Measurements from ENCODE around the gene USP38. TPM values are rescaled to one million over a fixed set of nuclear protein-coding genes. Genes with fewer than 3 reads are reported as not detected.
"Not testable (repeated sequence)": the region's sequence is repeated elsewhere in the genome, so short reads cannot be mapped to it uniquely, and the experiment has no call there.

USP38 gene
- total and polyA plus RNA-seq, 2 of the 4 experiments (the other 2 are of a cell fraction): 5.5 to 17.0 TPM

GRCh38 chr4:143267690-143268089, 83.0 kb downstream of the USP38 start:
- H2BK15ac ChIP-seq (ENCODE audit: low read depth, low read length); H4K20me1 ChIP-seq (ENCODE audit: insufficient read depth, low read length); H4K8ac ChIP-seq (ENCODE audit: low read depth in 2 of 2, low read length in 2 of 2); H3K18ac ChIP-seq (ENCODE audit: low read depth, low read length); H2BK5ac ChIP-seq (ENCODE audit: low read depth, low read length, poor library complexity, severe bottlenecking); H3K4me2 ChIP-seq (ENCODE audit: low read depth, low read length); H3K9me1 ChIP-seq (ENCODE audit: insufficient read depth, low read length); H3K4ac ChIP-seq (ENCODE audit: low read depth, low read length); H2AK5ac ChIP-seq (ENCODE audit: low read depth, low read length); H2AK9ac ChIP-seq (replicated peaks; ENCODE audit: low read depth, low read length, poor library complexity); H3K27me3 ChIP-seq (ENCODE audit: control insufficient read depth, insufficient read depth, low read length); H3K14ac ChIP-seq (replicated peaks; ENCODE audit: low read depth, low read length); DNase-seq; in situ Hi-C loops (cut with MboI; ENCODE audit: low sequenced_read_pairs); H4K91ac ChIP-seq (ENCODE audit: insufficient read depth, low read depth, low read length); H3K36me3 ChIP-seq (ENCODE audit: control insufficient read depth, insufficient read depth, low read length); H3K56ac ChIP-seq (ENCODE audit: extremely low read depth, insufficient read depth, low read length); H3K9me3 ChIP-seq (ENCODE audit: control insufficient read depth, insufficient read depth, low read length); H3K79me1 ChIP-seq (ENCODE audit: low read depth in 1 of 2, low read length in 2 of 2); H3K23ac ChIP-seq (ENCODE audit: low read depth, low read length); H2BK120ac ChIP-seq (ENCODE audit: low read depth, low read length); ATAC-seq (ENCODE audit: low read depth); intact Hi-C loops (cut with micrococcal nuclease); H2BK20ac ChIP-seq (ENCODE audit: low read depth, low read length); CTCF ChIA-PET; BruUV-seq (replicated peaks); H3K27ac ChIP-seq (ENCODE audit: insufficient read depth, low read length); H2AFZ ChIP-seq (replicated peaks; ENCODE audit: low read length, poor library complexity); H3K9ac ChIP-seq (ENCODE audit: low read depth, low read length); POLR2A ChIA-PET (ENCODE audit: unreplicated experiment); H4K5ac ChIP-seq (ENCODE audit: low read depth, low read length); H3K4me1 ChIP-seq (ENCODE audit: control insufficient read depth, insufficient read depth, low read length); dilution Hi-C loops (cut with HindIII; ENCODE audit: low sequenced_read_pairs, unreplicated experiment); H3K4me3 ChIP-seq (ENCODE audit: insufficient read depth, low read depth, low read length): not testable (repeated sequence)
- no CpG with 5 or more reads among the region's 2 CpGs for WGBS, 2 experiments (ENCODE audit: extremely low coverage in 2 of 2, insufficient read length in 1 of 2)

Measured in IMR-90 (cell line).